Loucy (cell line): ENCODE data around the gene SNRNP70.

ENCODE experiments used
- EZH2phosphoT487 ChIP-seq: fragments of 200-600 bp; IDR thresholded peaks from 2 replicates; pipeline ENCODE4 v1.6.1; 2018; ENCODE audit warnings: antibody characterized with exemption, mild to moderate bottlenecking, moderate library complexity, borderline replicate concordance
- TF ChIP-seq, protein P1 (sequence below): fragments of 200-600 bp; sonication (generic); conservative IDR thresholded peaks from 2 replicates; pipeline ENCODE4 v1.5.1; 2014; ENCODE audit warnings: mild to moderate bottlenecking, antibody characterized with exemption, low read length

DNA sequence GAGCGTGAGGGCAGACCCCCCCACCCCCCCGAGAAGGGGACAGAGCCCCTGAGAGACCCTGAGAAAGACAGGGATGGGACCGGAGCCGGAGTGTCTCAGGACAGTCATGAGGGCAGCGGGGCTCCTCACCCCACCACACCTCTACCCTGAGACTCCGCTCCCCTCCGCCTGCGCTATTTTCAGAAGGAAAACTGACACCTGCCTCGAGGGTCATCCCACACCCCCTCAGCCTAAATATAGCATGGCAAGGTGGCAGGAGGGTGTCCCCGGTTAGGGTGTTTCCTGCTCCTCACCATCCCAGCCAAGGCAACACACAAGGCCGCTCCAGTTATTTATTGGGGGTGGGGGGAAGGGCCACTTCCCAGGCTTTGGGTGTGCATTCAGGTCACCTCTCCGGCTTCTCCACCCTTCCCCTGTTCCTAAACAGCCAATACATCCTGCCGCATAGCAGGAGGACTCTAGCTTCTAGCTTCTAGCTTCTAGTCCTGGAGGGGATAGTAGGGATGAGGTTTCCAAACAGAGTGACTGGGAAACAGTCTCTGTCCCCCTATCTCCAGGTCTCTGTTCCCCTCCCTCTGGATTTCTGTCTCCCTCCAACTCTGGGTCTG is 19.2 kb upstream of the SNRNP70 start:
- TF ChIP-seq, protein P1, sequence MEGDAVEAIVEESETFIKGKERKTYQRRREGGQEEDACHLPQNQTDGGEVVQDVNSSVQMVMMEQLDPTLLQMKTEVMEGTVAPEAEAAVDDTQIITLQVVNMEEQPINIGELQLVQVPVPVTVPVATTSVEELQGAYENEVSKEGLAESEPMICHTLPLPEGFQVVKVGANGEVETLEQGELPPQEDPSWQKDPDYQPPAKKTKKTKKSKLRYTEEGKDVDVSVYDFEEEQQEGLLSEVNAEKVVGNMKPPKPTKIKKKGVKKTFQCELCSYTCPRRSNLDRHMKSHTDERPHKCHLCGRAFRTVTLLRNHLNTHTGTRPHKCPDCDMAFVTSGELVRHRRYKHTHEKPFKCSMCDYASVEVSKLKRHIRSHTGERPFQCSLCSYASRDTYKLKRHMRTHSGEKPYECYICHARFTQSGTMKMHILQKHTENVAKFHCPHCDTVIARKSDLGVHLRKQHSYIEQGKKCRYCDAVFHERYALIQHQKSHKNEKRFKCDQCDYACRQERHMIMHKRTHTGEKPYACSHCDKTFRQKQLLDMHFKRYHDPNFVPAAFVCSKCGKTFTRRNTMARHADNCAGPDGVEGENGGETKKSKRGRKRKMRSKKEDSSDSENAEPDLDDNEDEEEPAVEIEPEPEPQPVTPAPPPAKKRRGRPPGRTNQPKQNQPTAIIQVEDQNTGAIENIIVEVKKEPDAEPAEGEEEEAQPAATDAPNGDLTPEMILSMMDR = no peak
- TF ChIP-seq EZH2phosphoT487 = no peak
